GM12873 (cell line): Measurements from ENCODE around the gene DIS3L2.

Experiments
- TF ChIP-seq, protein P1 (sequence below): IDR thresholded peaks from 2 replicates; pipeline ENCODE4 v1.5.1; 2012; ENCODE audit warnings: low read depth, mild to moderate bottlenecking, moderate library complexity, low read length, control low read depth; ENCODE audit not compliant: insufficient read depth; ENCODE audit errors: missing control alignments

DIS3L2 gene

GRCh38 chr2:232328032-232328422 lies 366.5 kb downstream of the DIS3L2 start:
- TF ChIP-seq, protein P1, sequence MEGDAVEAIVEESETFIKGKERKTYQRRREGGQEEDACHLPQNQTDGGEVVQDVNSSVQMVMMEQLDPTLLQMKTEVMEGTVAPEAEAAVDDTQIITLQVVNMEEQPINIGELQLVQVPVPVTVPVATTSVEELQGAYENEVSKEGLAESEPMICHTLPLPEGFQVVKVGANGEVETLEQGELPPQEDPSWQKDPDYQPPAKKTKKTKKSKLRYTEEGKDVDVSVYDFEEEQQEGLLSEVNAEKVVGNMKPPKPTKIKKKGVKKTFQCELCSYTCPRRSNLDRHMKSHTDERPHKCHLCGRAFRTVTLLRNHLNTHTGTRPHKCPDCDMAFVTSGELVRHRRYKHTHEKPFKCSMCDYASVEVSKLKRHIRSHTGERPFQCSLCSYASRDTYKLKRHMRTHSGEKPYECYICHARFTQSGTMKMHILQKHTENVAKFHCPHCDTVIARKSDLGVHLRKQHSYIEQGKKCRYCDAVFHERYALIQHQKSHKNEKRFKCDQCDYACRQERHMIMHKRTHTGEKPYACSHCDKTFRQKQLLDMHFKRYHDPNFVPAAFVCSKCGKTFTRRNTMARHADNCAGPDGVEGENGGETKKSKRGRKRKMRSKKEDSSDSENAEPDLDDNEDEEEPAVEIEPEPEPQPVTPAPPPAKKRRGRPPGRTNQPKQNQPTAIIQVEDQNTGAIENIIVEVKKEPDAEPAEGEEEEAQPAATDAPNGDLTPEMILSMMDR, result no peak

GRCh38 chr2:232328516-232329460 lies 367.3 kb downstream of the DIS3L2 start:
- TF ChIP-seq, protein P1, result no peak

GRCh38 chr2:232329716-232330067 lies 368.2 kb downstream of the DIS3L2 start:
- TF ChIP-seq, protein P1, result no peak

- TF ChIP-seq, protein P1, result no peak
Measured at GRCh38 chr2:232330068-232330999, 368.8 kb downstream of the DIS3L2 start.

- TF ChIP-seq, protein P1, result no peak
Measured at GRCh38 chr2:232332940-232333259, 371.4 kb downstream of the DIS3L2 start.

DNA sequence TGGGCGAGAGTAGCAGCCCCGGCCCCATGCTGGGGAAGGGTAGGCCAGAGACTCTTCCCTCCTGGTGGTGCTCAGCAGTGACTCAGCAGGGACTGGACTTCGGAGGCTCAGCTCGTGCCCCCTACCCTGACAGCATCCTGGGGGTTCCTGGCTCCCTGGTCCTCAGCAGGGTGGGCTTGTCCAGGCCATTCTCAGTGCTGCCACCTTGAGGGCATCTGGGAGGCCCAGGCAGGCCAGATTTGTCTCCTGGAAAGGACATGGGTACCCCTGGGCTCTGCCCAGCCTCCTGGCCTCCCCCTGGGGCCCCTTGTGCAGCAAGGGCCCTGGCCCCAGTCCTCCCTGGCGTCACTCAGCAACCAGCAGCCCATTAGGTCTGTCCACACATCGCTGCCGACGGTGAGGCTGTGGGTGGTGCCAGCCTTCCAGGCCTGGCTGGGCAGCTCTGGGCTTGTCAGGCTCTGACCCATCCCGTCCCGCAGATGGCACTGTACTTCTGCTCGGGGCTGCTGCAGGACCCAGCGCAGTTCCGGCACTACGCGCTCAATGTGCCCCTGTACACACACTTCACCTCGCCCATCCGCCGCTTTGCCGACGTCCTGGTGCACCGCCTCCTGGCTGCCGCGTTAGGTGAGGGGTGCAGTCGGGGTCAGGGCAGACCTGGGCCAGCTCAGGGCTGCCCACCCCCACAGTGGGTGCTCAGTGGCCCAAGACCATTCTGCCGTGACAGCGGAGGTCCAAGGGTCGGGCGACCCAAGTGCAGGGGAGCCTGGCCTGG lies 372.0 kb downstream of the DIS3L2 start:
- TF ChIP-seq, protein P1, result peak; percentile 45
